SK-N-SH (cell line): ENCODE results near the gene RBBP8NL. TPM values are rescaled to one million over a fixed set of nuclear protein-coding genes. Genes with fewer than 3 reads are reported as not detected.

Experiments
- CTCF ChIA-PET: fragments of 300-600, 350-600 bp; formaldehyde crosslinking; extraction: SDS; loops from one replicate; lab custom pipeline; 2021; lab: Yijun Ruan, JAX
- POLR2A ChIA-PET: fragments of 350-600 bp; sonication (Branson Sonifier 250); formaldehyde crosslinking; extraction: SDS; loops from one replicate; lab custom pipeline; 2020; ENCODE audit warnings: antibody characterized with exemption, inconsistent platforms; lab: Yijun Ruan, JAX
- DNase-seq: peaks from one replicate; pipeline ENCODE4 v3.0.0; 2012
- H2AFZ ChIP-seq: fragments of 200-600 bp; sonication (generic); 2 replicates; pipeline ENCODE4 v1.8.1; 2016; ENCODE audit warnings: antibody characterized with exemption, mild to moderate bottlenecking, low read depth
- H3F3A ChIP-seq: fragments of 200-600 bp; sonication (generic); replicated peaks from 2 replicates; pipeline ENCODE3; 2016; ENCODE audit warnings: antibody characterized with exemption, mild to moderate bottlenecking; ENCODE audit not compliant: insufficient read depth
- H3K27ac ChIP-seq, 2 experiments: fragments of 200-500 bp in 1 of 2; fragments of 200-600 bp in 1 of 2; sonication (Bioruptor generic) in 1 of 2; sonication (generic), shearing (Covaris generic) in 1 of 2; 2 replicates each; pipeline versions ENCODE4 v1.5.1 to v1.6.1; 2014 to 2016; ENCODE audit warnings: low read depth in 2 of 2, inconsistent platforms in 1 of 2, low read length in 1 of 2, mild to moderate bottlenecking in 1 of 2, mixed read lengths in 1 of 2
- H3K27me3 ChIP-seq: fragments of 200-600 bp; sonication (generic), shearing (Covaris generic); 2 replicates; pipeline ENCODE4 v1.6.1; 2016; ENCODE audit warnings: mixed run types; ENCODE audit not compliant: insufficient read depth
- H3K36me3 ChIP-seq, 2 experiments: fragments of 200-500 bp in 1 of 2; fragments of 200-600 bp in 1 of 2; sonication (Bioruptor generic) in 1 of 2; sonication (generic) in 1 of 2; replicated peaks in 1 of 2; 2 replicates each; pipeline versions ENCODE3 to v1.5.1; 2014 to 2016; ENCODE audit warnings: low read length in 1 of 2, mild to moderate bottlenecking in 1 of 2; ENCODE audit not compliant: insufficient read depth in 2 of 2, control insufficient read depth in 1 of 2
- H3K4me1 ChIP-seq, 2 experiments: fragments of 200-500 bp in 1 of 2; fragments of 200-600 bp in 1 of 2; sonication (Bioruptor generic) in 1 of 2; sonication (generic), shearing (Covaris generic) in 1 of 2; 2 replicates each; pipeline versions ENCODE4 v1.5.1 to v1.6.1; 2014 to 2016; ENCODE audit warnings: low read depth in 1 of 2, low read length in 1 of 2, mixed run types in 1 of 2; ENCODE audit not compliant: insufficient read depth in 2 of 2, control insufficient read depth in 1 of 2
- H3K4me2 ChIP-seq: fragments of 200-600 bp; sonication (generic), shearing (Covaris generic); 2 replicates; pipeline ENCODE4 v1.6.1; 2017; ENCODE audit warnings: mixed run types
- H3K4me3 ChIP-seq, 2 experiments: fragments of 200-500 bp in 1 of 2; fragments of 200-600 bp in 1 of 2; sonication (Bioruptor generic) in 1 of 2; sonication (generic), shearing (Covaris generic) in 1 of 2; 2 replicates each; pipeline versions ENCODE4 v1.5.1 to v1.8.1; 2014 to 2016; ENCODE audit warnings: low read depth in 2 of 2, inconsistent platforms in 1 of 2, low read length in 1 of 2, mild to moderate bottlenecking in 1 of 2, mixed read lengths in 1 of 2, moderate library complexity in 1 of 2
- H3K79me2 ChIP-seq: fragments of 200-600 bp; sonication (generic); 2 replicates; pipeline ENCODE4 v1.8.1; 2017; ENCODE audit warnings: mild to moderate bottlenecking; ENCODE audit not compliant: insufficient read depth
- H3K9ac ChIP-seq: fragments of 200-600 bp; sonication (generic); 2 replicates; pipeline ENCODE4 v1.6.1; 2017; ENCODE audit warnings: mixed run types
- H3K9me2 ChIP-seq: fragments of 200-600 bp; sonication (generic); 2 replicates; pipeline ENCODE4 v1.6.1; 2017; ENCODE audit warnings: mixed run types
- H3K9me3 ChIP-seq: fragments of 200-600 bp; sonication (generic); 2 replicates; pipeline ENCODE4 v1.6.1; 2017; ENCODE audit warnings: mixed run types, mild to moderate bottlenecking, moderate library complexity
- H4K20me1 ChIP-seq: fragments of 200-600 bp; sonication (generic); 2 replicates; pipeline ENCODE4 v1.6.1; 2017; ENCODE audit warnings: mild to moderate bottlenecking, mixed run types; ENCODE audit not compliant: insufficient read depth
- CHD2 ChIP-seq: fragments of 150-350 bp; IDR thresholded peaks from 2 replicates; pipeline ENCODE4 v1.6.1; 2018; ENCODE audit warnings: low read length; ENCODE audit not compliant: partially characterized antibody
- EZH2phosphoT487 ChIP-seq: fragments of 200-600 bp; sonication (generic); IDR thresholded peaks from 2 replicates; pipeline ENCODE4 v1.6.1; 2017; ENCODE audit warnings: low read depth, mixed run types, mild to moderate bottlenecking, antibody characterized with exemption, moderate library complexity, borderline replicate concordance
- GABPA ChIP-seq: IDR thresholded peaks from 2 replicates; pipeline ENCODE4 v1.4.0; 2012; ENCODE audit warnings: low read depth, mild to moderate bottlenecking
- MEF2A ChIP-seq: IDR thresholded peaks from 2 replicates; pipeline ENCODE4 v1.4.0; 2012; ENCODE audit warnings: low read depth, borderline replicate concordance
- MXI1 ChIP-seq: IDR thresholded peaks from 2 replicates; pipeline ENCODE4 v1.6.1; 2012; ENCODE audit warnings: mild to moderate bottlenecking, low read depth, low read length, improper control_type of control experiment
- NFIC ChIP-seq: IDR thresholded peaks from 2 replicates; pipeline ENCODE4 v1.4.0; 2012; ENCODE audit warnings: borderline replicate concordance
- POLR2AphosphoS5 ChIP-seq: IDR thresholded peaks from 2 replicates; pipeline ENCODE4 v1.6.1; 2012; ENCODE audit warnings: low read depth, low read length
- RAD21 ChIP-seq: IDR thresholded peaks from 2 replicates; pipeline ENCODE4 v1.6.1; 2012; ENCODE audit warnings: mild to moderate bottlenecking, low read length
- RCOR1 ChIP-seq: fragments of 150-350 bp; IDR thresholded peaks from 2 replicates; pipeline ENCODE4 v1.6.1; 2017; ENCODE audit warnings: antibody characterized with exemption, low read length
- RXRA ChIP-seq: IDR thresholded peaks from 2 replicates; pipeline ENCODE4 v1.4.0; 2012; ENCODE audit warnings: low read depth, mild to moderate bottlenecking, borderline replicate concordance
- TAF1 ChIP-seq: IDR thresholded peaks from 2 replicates; pipeline ENCODE4 v1.6.1; 2012; ENCODE audit warnings: low read depth, mild to moderate bottlenecking, low read length, moderate library complexity, borderline replicate concordance
- WGBS: methylation state at CpG from one replicate; pipeline ENCODE4 v1.1.6; 2017; ENCODE audit warnings: low lambda C conversion rate; 5-methylcytosine and 5-hydroxymethylcytosine counted together
- polyA plus RNA-seq, 3 experiments: library from polyadenylated mRNA; depleted of rRNA; stranded (reverse); fragments of >200 nt; gene quantifications; 2 replicates each; pipeline ENCODE4 v1.2.3, GENCODE V29; 2012
- TF ChIP-seq, protein P1 (sequence below): IDR thresholded peaks from 2 replicates; pipeline ENCODE4 v1.6.1; 2012; ENCODE audit warnings: mild to moderate bottlenecking, low read depth, low read length, moderate library complexity
- TF ChIP-seq, protein P2 (sequence below): IDR thresholded peaks from 2 replicates; pipeline ENCODE4 v1.4.0; 2012; ENCODE audit warnings: low read depth
- TF ChIP-seq, protein P3 (sequence below): IDR thresholded peaks from 2 replicates; pipeline ENCODE4 v1.4.0; 2012; ENCODE audit warnings: low read depth, borderline replicate concordance
- TF ChIP-seq, protein P4 (sequence below): IDR thresholded peaks from 2 replicates; pipeline ENCODE4; 2012
- TF ChIP-seq, protein P5 (sequence below): fragments of 200-600 bp; sonication (generic); IDR thresholded peaks from 2 replicates; pipeline ENCODE4 v1.6.1; 2017; ENCODE audit warnings: antibody characterized with exemption, mild to moderate bottlenecking, moderate library complexity

RBBP8NL gene
- polyA plus RNA-seq, 1 of the 3 experiments (the other 2 are of a cell fraction) = not detected

DNA sequence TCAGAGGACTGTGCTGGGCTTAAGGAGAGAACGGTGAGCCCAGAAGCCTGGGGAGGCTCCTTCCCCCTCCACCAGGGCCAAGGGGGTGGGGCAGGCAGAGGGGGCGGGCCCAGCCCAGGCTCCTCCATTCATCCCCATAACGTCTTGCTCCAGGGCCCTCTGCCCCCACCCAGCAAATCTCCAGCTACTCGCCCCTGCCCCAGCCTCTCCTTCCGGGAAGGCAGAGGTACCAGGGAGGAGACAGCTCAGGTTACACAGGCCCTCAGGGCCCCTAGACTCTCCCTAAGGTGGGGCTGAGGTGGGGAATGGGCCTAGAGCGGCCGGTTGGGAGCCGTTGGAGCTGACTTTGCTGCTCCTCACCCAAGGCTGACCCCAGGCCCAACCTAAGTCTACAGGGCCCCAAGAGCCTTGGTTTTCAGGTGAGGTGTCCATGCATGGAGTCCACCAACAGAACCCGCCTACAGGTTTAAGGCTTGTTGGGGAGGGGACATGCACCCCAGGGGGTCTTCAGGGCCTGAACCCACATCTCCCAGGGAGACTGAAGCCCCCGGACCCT, 61.4 kb downstream of the RBBP8NL start:
- no peaks in the 10 kb centered on the region for H3K9me2 ChIP-seq
- peaks cover 13% of the 10 kb centered on the region for H3F3A ChIP-seq
- TF ChIP-seq CHD2 = no peak
- no peak for TF ChIP-seq RXRA
- peak overlapping the region; percentile 83 for H3K4me2 ChIP-seq
- WGBS = 13% methylated on average over 4 of the region's 10 CpGs
- H3K9ac ChIP-seq = peak overlapping the region; percentile 80; the same call in 1 of the 2 replicates
- no peaks in the 10 kb centered on the region for H3K27me3 ChIP-seq
- DNase-seq = no peak
- ChIA-PET POLR2A (interaction anchor here (1.1 to 1.5 kb wide), 2 partner anchors 26 to 60 kb away, joined by 3 read pairs; no protein-coding TSS in a partner anchor), CTCF (interaction anchor here (1.5 to 12.0 kb wide), 4 partner anchors 10 to 64 kb away, joined by 3 to 127 read pairs (median 15); partner anchors contain the start of gene ADRM1)
- peak overlapping the region; percentile 77 to 89 for H3K4me3 ChIP-seq
- H2AFZ ChIP-seq = no peak overlapping the region
- H4K20me1 ChIP-seq = peaks cover 24% of the 10 kb centered on the region
- no peaks in the 10 kb centered on the region for H3K9me3 ChIP-seq
- peaks cover 0 to 7% of the 10 kb centered on the region in 2 experiments for H3K36me3 ChIP-seq
- H3K79me2 ChIP-seq = peaks cover 28% of the 10 kb centered on the region
- peaks cover 33 to 77% of the 10 kb centered on the region in 2 experiments; a peak in 3 of 4 replicates for H3K4me1 ChIP-seq
- peak overlapping the region in 1 of 2 experiments; percentile 81; a peak in 1 of 4 replicates for H3K27ac ChIP-seq

DNA sequence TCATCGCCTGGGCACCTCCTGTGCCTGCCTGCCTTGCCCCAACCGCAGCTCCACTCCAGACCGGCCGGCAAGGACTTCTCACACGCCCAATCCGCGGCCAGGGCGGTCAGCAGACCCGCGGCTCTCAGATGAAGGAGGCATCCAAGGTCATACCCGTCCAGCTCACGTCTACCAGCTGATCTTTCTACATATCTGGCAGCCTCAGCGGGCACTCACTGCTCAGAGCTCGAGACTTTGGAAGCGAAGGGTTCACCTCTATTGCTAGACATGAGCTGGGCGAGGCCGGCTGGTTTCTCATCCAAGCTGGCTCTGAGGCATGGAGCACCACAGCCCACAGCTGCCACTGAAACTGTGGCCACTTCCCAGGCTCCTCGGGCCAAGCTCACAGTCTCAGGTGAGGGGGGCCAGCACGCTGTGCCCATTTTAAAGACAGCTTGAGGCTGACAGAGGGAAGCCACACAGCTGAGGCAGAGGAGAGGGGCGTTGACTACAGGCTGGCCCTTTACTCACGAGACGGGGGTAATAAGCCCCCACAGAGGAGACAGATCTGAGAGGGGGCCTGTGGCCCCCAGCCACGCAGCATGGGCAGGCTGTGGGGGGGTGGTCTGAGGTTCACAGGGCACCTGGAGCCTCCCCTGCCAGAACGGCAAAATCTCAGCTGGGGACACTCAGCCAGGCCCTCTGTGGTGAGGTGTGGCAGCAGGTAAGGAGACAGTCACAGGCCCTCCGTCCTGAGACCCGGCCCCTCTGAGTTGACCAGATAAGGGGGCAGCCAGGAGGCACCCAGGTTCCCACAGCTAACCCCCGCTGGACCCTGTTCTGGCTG, 62.2 kb downstream of the RBBP8NL start:
- Histone ChIP-seq H3K27me3 (no peaks in the 10 kb centered on the region), H2AFZ (no peak overlapping the region), H3K79me2 (peaks cover 28% of the 10 kb centered on the region), H3K4me2 (peak overlapping the region; percentile 83), H3K9me3 (no peaks in the 10 kb centered on the region), H3F3A (peaks cover 6% of the 10 kb centered on the region), H3K36me3 (peaks cover 0 to 7% of the 10 kb centered on the region in 2 experiments), H3K9me2 (no peaks in the 10 kb centered on the region), H4K20me1 (peaks cover 24% of the 10 kb centered on the region), H3K9ac (no peak overlapping the region), H3K4me3 (peak overlapping the region in 1 of 2 experiments; percentile 89; a peak in 1 of 4 replicates), H3K27ac (no peak overlapping the region), H3K4me1 (peaks cover 26 to 73% of the 10 kb centered on the region in 2 experiments; a peak in 3 of 4 replicates)
- ChIA-PET POLR2A (interaction anchor here (1.5 to 1.9 kb wide), 2 partner anchors 22 to 25 kb away, joined by 3 to 9 read pairs; partner anchors contain the start of gene RPS21), CTCF (interaction anchor here (0.9 to 12.0 kb wide), 6 partner anchors 9 to 64 kb away, joined by 3 to 127 read pairs (median 9); partner anchors contain the start of gene ADRM1)
- no peak for DNase-seq
- 78% methylated on average over 17 of the region's 27 CpGs for WGBS
- no peak for TF ChIP-seq CHD2
- TF ChIP-seq, protein P1, sequence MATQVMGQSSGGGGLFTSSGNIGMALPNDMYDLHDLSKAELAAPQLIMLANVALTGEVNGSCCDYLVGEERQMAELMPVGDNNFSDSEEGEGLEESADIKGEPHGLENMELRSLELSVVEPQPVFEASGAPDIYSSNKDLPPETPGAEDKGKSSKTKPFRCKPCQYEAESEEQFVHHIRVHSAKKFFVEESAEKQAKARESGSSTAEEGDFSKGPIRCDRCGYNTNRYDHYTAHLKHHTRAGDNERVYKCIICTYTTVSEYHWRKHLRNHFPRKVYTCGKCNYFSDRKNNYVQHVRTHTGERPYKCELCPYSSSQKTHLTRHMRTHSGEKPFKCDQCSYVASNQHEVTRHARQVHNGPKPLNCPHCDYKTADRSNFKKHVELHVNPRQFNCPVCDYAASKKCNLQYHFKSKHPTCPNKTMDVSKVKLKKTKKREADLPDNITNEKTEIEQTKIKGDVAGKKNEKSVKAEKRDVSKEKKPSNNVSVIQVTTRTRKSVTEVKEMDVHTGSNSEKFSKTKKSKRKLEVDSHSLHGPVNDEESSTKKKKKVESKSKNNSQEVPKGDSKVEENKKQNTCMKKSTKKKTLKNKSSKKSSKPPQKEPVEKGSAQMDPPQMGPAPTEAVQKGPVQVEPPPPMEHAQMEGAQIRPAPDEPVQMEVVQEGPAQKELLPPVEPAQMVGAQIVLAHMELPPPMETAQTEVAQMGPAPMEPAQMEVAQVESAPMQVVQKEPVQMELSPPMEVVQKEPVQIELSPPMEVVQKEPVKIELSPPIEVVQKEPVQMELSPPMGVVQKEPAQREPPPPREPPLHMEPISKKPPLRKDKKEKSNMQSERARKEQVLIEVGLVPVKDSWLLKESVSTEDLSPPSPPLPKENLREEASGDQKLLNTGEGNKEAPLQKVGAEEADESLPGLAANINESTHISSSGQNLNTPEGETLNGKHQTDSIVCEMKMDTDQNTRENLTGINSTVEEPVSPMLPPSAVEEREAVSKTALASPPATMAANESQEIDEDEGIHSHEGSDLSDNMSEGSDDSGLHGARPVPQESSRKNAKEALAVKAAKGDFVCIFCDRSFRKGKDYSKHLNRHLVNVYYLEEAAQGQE = no peak
- TF ChIP-seq GABPA = no peak
- no peak for TF ChIP-seq EZH2phosphoT487
- TF ChIP-seq, protein P2, sequence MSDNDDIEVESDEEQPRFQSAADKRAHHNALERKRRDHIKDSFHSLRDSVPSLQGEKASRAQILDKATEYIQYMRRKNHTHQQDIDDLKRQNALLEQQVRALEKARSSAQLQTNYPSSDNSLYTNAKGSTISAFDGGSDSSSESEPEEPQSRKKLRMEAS = no peak
- no peak for TF ChIP-seq NFIC
- TF ChIP-seq, protein P3, sequence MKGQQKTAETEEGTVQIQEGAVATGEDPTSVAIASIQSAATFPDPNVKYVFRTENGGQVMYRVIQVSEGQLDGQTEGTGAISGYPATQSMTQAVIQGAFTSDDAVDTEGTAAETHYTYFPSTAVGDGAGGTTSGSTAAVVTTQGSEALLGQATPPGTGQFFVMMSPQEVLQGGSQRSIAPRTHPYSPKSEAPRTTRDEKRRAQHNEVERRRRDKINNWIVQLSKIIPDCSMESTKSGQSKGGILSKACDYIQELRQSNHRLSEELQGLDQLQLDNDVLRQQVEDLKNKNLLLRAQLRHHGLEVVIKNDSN = no peak
- TF ChIP-seq MEF2A = no peak
- TF ChIP-seq RXRA = no peak
- TF ChIP-seq, protein P4, sequence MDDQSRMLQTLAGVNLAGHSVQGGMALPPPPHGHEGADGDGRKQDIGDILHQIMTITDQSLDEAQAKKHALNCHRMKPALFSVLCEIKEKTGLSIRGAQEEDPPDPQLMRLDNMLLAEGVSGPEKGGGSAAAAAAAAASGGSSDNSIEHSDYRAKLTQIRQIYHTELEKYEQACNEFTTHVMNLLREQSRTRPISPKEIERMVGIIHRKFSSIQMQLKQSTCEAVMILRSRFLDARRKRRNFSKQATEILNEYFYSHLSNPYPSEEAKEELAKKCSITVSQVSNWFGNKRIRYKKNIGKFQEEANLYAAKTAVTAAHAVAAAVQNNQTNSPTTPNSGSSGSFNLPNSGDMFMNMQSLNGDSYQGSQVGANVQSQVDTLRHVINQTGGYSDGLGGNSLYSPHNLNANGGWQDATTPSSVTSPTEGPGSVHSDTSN = no peak
- TF ChIP-seq POLR2AphosphoS5 = no peak
- TF ChIP-seq, protein P5, sequence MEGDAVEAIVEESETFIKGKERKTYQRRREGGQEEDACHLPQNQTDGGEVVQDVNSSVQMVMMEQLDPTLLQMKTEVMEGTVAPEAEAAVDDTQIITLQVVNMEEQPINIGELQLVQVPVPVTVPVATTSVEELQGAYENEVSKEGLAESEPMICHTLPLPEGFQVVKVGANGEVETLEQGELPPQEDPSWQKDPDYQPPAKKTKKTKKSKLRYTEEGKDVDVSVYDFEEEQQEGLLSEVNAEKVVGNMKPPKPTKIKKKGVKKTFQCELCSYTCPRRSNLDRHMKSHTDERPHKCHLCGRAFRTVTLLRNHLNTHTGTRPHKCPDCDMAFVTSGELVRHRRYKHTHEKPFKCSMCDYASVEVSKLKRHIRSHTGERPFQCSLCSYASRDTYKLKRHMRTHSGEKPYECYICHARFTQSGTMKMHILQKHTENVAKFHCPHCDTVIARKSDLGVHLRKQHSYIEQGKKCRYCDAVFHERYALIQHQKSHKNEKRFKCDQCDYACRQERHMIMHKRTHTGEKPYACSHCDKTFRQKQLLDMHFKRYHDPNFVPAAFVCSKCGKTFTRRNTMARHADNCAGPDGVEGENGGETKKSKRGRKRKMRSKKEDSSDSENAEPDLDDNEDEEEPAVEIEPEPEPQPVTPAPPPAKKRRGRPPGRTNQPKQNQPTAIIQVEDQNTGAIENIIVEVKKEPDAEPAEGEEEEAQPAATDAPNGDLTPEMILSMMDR = no peak
- no peak for TF ChIP-seq RCOR1
- no peak for TF ChIP-seq MXI1
- no peak for TF ChIP-seq RAD21
- TF ChIP-seq TAF1 = no peak
